CD4-positive, alpha-beta T cell (primary cell): ENCODE results near the gene CD3D. TPM values are rescaled to one million over a fixed set of nuclear protein-coding genes. Genes with fewer than 3 reads are reported as not detected.

Experiments
- ATAC-seq: fragments of 200-7000 bp; cut with Tn5 transposase; one replicate; pipeline ENCODE4 v1.10.0; 2022; ENCODE audit warnings: mild to moderate bottlenecking; ENCODE audit not compliant: poor library complexity
- CTCF ChIA-PET: fragments of 350-600 bp; sonication (Branson Sonifier 250); formaldehyde crosslinking; loops from one replicate; lab custom pipeline; 2021; ENCODE audit warnings: antibody characterized with exemption, inconsistent platforms; lab: Charles Lee
- POLR2A ChIA-PET: fragments of 350-600 bp; sonication (Branson Sonifier 250); formaldehyde crosslinking; loops from one replicate; lab custom pipeline; 2021; ENCODE audit warnings: antibody characterized with exemption, inconsistent platforms; lab: Charles Lee
- DNase-seq, 14 experiments: peaks; one replicate each; pipeline ENCODE4 v3.0.0-alpha.2; 2013 to 2020; ENCODE audit warnings: mixed read lengths in 2 of 14
- H3K27ac ChIP-seq, 2 donors: one replicate each; pipeline versions ENCODE4 v1.5.1 to v1.7.0; 2013; ENCODE audit warnings: low read length in 2 of 2, low read depth in 1 of 2, mild to moderate bottlenecking in 1 of 2
- H3K27me3 ChIP-seq, 2 experiments: 1 replicate in 1 of 2; 2 replicates in 1 of 2; pipeline versions ENCODE4 v1.6.1 to v1.7.0; 2013; ENCODE audit warnings: low read length in 2 of 2, control low read depth in 1 of 2, mild to moderate bottlenecking in 1 of 2, moderate library complexity in 1 of 2; ENCODE audit not compliant: insufficient read depth in 2 of 2, control insufficient read depth in 1 of 2
- H3K36me3 ChIP-seq: one replicate; pipeline ENCODE4 v1.6.1; 2013; ENCODE audit warnings: low read length, control low read depth; ENCODE audit not compliant: insufficient read depth
- H3K4me1 ChIP-seq: one replicate; pipeline ENCODE4 v1.6.1; 2013; ENCODE audit warnings: low read length, control low read depth; ENCODE audit not compliant: insufficient read depth
- H3K4me3 ChIP-seq: one replicate; pipeline ENCODE4 v1.5.1; 2013; ENCODE audit warnings: mild to moderate bottlenecking, low read length, moderate library complexity
- H3K9me3 ChIP-seq, 2 experiments: 1 replicate in 1 of 2; 2 replicates in 1 of 2; pipeline versions ENCODE4 v1.6.1 to v1.7.0; 2013; ENCODE audit warnings: low read length in 2 of 2, mild to moderate bottlenecking in 2 of 2, control low read depth in 1 of 2, moderate library complexity in 1 of 2; ENCODE audit not compliant: control insufficient read depth in 1 of 2, insufficient read depth in 1 of 2
- H3K27ac Mint-ChIP-seq: one replicate; pipeline ENCODE4 v1.8.0; 2020; ENCODE audit warnings: mixed read lengths
- H3K27me3 Mint-ChIP-seq: one replicate; pipeline ENCODE4 v1.8.0; 2021; ENCODE audit warnings: mixed read lengths
- H3K36me3 Mint-ChIP-seq: one replicate; pipeline ENCODE4 v1.8.0; 2021; ENCODE audit warnings: low read depth, mixed read lengths
- H3K4me1 Mint-ChIP-seq: one replicate; pipeline ENCODE4 v1.8.0; 2021; ENCODE audit warnings: low read depth, mixed read lengths
- H3K4me3 Mint-ChIP-seq: one replicate; pipeline ENCODE4 v1.8.0; 2020; ENCODE audit warnings: mild to moderate bottlenecking, mixed read lengths
- H3K9me3 Mint-ChIP-seq: one replicate; pipeline ENCODE4 v1.8.0; 2020; ENCODE audit warnings: mixed read lengths
- intact Hi-C, 2 experiments: fragments of 100-400 bp; cut with DNase I in 1 of 2; cut with micrococcal nuclease in 1 of 2; formaldehyde crosslinking; loops; one replicate each; pipeline versions ENCODE4 v1.15.1 to v1.9.0; 2023 to 2025; cut with DNase I, micrococcal nuclease
- total RNA-seq, 174 experiments: library from RNA in 2 of 174; stranded (reverse) in 2 of 174; gene quantifications; one replicate each; pipeline ENCODE4 v1.2.3 and lab custom pipeline; 2021 to 2026
- TF ChIP-seq, protein P1 (sequence below): fragments of 200-600 bp; IDR thresholded peaks from one replicate; pipeline ENCODE4 v1.8.0; 2022; ENCODE audit warnings: antibody characterized with exemption, mild to moderate bottlenecking

CD3D gene
- total RNA-seq, 2 experiments from 2014 or later, result 265 to 274 TPM

DNA sequence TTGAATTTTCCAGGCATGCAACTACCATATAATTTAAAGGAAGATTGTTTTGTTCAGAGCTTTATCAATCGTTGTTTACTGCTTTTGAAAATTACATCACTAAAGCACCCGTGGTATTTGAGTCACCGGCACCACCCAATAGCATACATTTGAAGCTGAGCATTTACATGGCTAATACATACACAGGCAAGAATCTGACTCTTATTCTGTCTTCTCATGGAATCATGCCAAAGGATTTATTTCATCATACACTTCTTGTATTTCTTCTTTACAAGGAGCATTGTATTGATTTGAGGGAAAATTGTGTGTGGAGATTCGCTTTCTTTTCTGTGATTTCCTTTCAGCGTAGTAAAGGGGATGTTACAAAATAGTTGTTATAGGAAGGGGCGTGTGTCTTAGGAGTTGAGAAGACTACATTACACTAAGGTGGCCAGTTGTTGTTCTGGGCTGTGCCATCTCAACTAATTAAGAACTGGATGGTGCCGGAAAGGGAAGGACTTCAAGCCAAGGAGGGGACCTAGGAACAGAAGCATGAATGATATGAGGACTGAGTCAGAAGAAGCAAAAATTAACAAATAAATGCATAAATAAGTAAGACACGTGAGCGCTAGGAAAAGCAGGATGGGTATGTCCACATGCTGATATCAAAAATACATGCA is 50.9 kb downstream of the CD3D start:
- intact Hi-C loops, result loop anchor here (1.0 kb wide), 2 partner anchors 93 to 146 kb away; no protein-coding TSS in a partner anchor
- Histone ChIP-seq H3K9me3 (no peaks in the 10 kb centered on the region), H3K27ac (no peak overlapping the region), H3K27me3 (no peaks in the 10 kb centered on the region), H3K4me3 (no peak overlapping the region), H3K36me3 (no peaks in the 10 kb centered on the region), H3K4me1 (peaks cover 15% of the 10 kb centered on the region)
- H3K36me3 Mint-ChIP-seq, result no peaks in the 10 kb centered on the region
- DNase-seq (peak in 2 of 14 experiments; percentile 42 to 48), ATAC-seq (no peak)
- H3K4me1 Mint-ChIP-seq, result peaks cover 17% of the 10 kb centered on the region
- TF ChIP-seq, protein P1, sequence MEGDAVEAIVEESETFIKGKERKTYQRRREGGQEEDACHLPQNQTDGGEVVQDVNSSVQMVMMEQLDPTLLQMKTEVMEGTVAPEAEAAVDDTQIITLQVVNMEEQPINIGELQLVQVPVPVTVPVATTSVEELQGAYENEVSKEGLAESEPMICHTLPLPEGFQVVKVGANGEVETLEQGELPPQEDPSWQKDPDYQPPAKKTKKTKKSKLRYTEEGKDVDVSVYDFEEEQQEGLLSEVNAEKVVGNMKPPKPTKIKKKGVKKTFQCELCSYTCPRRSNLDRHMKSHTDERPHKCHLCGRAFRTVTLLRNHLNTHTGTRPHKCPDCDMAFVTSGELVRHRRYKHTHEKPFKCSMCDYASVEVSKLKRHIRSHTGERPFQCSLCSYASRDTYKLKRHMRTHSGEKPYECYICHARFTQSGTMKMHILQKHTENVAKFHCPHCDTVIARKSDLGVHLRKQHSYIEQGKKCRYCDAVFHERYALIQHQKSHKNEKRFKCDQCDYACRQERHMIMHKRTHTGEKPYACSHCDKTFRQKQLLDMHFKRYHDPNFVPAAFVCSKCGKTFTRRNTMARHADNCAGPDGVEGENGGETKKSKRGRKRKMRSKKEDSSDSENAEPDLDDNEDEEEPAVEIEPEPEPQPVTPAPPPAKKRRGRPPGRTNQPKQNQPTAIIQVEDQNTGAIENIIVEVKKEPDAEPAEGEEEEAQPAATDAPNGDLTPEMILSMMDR, result no peak
- H3K9me3 Mint-ChIP-seq, result no peaks in the 10 kb centered on the region
- H3K27me3 Mint-ChIP-seq, result no peaks in the 10 kb centered on the region
- CTCF ChIA-PET, result interaction anchor here (0.7 to 3.7 kb wide), 4 partner anchors 66 to 96 kb away, joined by 3 to 31 read pairs (median 4); no protein-coding TSS in a partner anchor
- H3K4me3 Mint-ChIP-seq, result no peak overlapping the region
- H3K27ac Mint-ChIP-seq, result no peak overlapping the region
- POLR2A ChIA-PET, result interaction anchor here (0.9 to 1.9 kb wide), 2 partner anchors 15 to 67 kb away, joined by 3 to 7 read pairs; partner anchors contain the start of gene JAML

- Mint-ChIP-seq H3K9me3 (no peaks in the 10 kb centered on the region), H3K4me3 (no peak overlapping the region), H3K36me3 (no peaks in the 10 kb centered on the region), H3K4me1 (peaks cover 11% of the 10 kb centered on the region), H3K27me3 (no peaks in the 10 kb centered on the region), H3K27ac (no peak overlapping the region)
- Histone ChIP-seq H3K36me3 (no peaks in the 10 kb centered on the region), H3K4me1 (peaks cover 9% of the 10 kb centered on the region), H3K9me3 (no peaks in the 10 kb centered on the region), H3K27me3 (no peaks in the 10 kb centered on the region), H3K27ac (no peak overlapping the region), H3K4me3 (no peak overlapping the region)
- TF ChIP-seq, protein P1, result peak; percentile 68
- intact Hi-C loops, result loop anchor here (1.0 kb wide), 2 partner anchors 93 to 146 kb away; no protein-coding TSS in a partner anchor
- ChIA-PET POLR2A (interaction anchor here (0.9 to 1.9 kb wide), 2 partner anchors 14 to 66 kb away, joined by 3 to 7 read pairs; partner anchors contain the start of gene JAML), CTCF (interaction anchor here (0.7 to 3.7 kb wide), 4 partner anchors 66 to 95 kb away, joined by 3 to 31 read pairs (median 4); no protein-coding TSS in a partner anchor)
- DNase-seq (peak in 12 of 14 experiments; percentile 11 to 78 (median 28)), ATAC-seq (peak; percentile 70)
Observed at GRCh38 chr11:118290923-118291322, 51.6 kb downstream of the CD3D start.

DNA sequence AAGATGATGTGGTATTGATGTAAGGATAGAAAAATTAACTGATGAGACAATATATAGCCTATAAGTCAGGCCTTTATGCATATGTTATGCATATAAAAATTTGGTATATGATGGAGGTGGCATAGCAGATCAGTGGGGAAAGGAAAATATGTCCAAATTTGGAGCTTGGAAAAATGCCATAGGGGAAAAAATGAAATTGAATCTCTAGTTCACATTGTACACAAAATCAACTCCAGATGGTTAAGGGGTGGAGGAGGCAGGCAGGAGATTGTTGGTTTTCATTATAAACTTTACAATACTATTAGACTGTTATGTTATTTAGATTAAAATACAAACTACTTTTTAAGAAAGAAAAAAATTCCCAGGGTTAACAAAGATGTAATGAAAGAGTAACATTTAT is 53.1 kb downstream of the CD3D start:
- ChIA-PET CTCF (interaction anchor here (3.7 kb wide), 1 partner anchor 91 kb away, joined by 31 read pairs; no protein-coding TSS in a partner anchor), POLR2A (interaction anchor here (0.6 kb wide), 1 partner anchor 68 kb away, joined by 3 read pairs; no protein-coding TSS in a partner anchor)
- Histone ChIP-seq H3K4me3 (no peak overlapping the region), H3K27ac (no peak overlapping the region), H3K9me3 (no peaks in the 10 kb centered on the region), H3K4me1 (peaks cover 11% of the 10 kb centered on the region), H3K36me3 (no peaks in the 10 kb centered on the region), H3K27me3 (no peaks in the 10 kb centered on the region)
- Mint-ChIP-seq H3K9me3 (no peaks in the 10 kb centered on the region), H3K4me1 (peaks cover 8% of the 10 kb centered on the region), H3K36me3 (no peaks in the 10 kb centered on the region), H3K27ac (no peak overlapping the region), H3K27me3 (no peaks in the 10 kb centered on the region), H3K4me3 (no peak overlapping the region)
- DNase-seq, result no peak
- no peak for ATAC-seq
- TF ChIP-seq, protein P1, result no peak
- intact Hi-C loops, result no loop called here

Other genes with a start within 250 kb of the CD3D start
- gene SCN4B, start 189.9 kb downstream of the CD3D start, total RNA-seq, result not detected
- gene SCN2B, start 166.1 kb downstream of the CD3D start, total RNA-seq, result not detected
- gene JAML, start 117.7 kb downstream of the CD3D start, total RNA-seq, result 10 to 100 TPM; 26.7 to 30.3 TPM
- gene MPZL3, start 90.3 kb downstream of the CD3D start, total RNA-seq, result 10 to 100 TPM; 29.0 to 30.2 TPM
- gene MPZL2, start 78.4 kb downstream of the CD3D start, total RNA-seq, result 1 to 10 TPM in 1 of 2 experiments, under 1 TPM in 1; 0.95 to 1.8 TPM
- gene CD3E, start 38.0 kb downstream of the CD3D start, total RNA-seq, result 100 to 1,000 TPM; 483 to 515 TPM
- 100 to 1,000 TPM; 102 to 109 TPM for gene CD3G, start 1.6 kb upstream of the CD3D start, total RNA-seq
- 10 to 100 TPM; 40.1 to 43.0 TPM for gene UBE4A, start 16.9 kb upstream of the CD3D start, total RNA-seq
- gene ATP5MG, start 58.9 kb upstream of the CD3D start, total RNA-seq, result 100 to 1,000 TPM; 147 to 153 TPM
- 100 to 1,000 TPM; 135 to 140 TPM for gene KMT2A, start 93.8 kb upstream of the CD3D start, total RNA-seq
- gene TTC36, start 184.8 kb upstream of the CD3D start, total RNA-seq, result under 1 TPM; 0.30 to 0.56 TPM
- 10 to 100 TPM; 18.3 to 18.5 TPM for gene TMEM25, start 188.5 kb upstream of the CD3D start, total RNA-seq
- 1 to 10 TPM; 4.9 to 6.3 TPM for gene IFT46, start 223.2 kb upstream of the CD3D start, total RNA-seq
- 10 to 100 TPM; 73.7 to 78.6 TPM for gene ARCN1, start 229.7 kb upstream of the CD3D start, total RNA-seq